Panc1 (cell line): Measurements from ENCODE around the gene TRAF3IP1. TPM values are rescaled to one million over a fixed set of nuclear protein-coding genes. Genes with fewer than 3 reads are reported as not detected.
"Not testable (repeated sequence)": the region's sequence is repeated elsewhere in the genome, so short reads cannot be mapped to it uniquely, and the experiment has no call there.

Experiments
- ATAC-seq: fragments of 200-7000 bp; cut with Tn5 transposase; 2 replicates; pipeline ENCODE4 v1.9.1; 2020; ENCODE audit warnings: mild to moderate bottlenecking, moderate library complexity
- BruUV-seq: library from RNA; stranded (reverse); fragments of 400-500 nt; replicated peaks from 2 replicates; lab custom pipeline; 2021; lab: Mats Ljungman, UMichigan
- CTCF ChIA-PET: fragments of 300-600 bp; sonication (Branson Sonifier 250); formaldehyde crosslinking; loops from one replicate; lab custom pipeline; 2022; ENCODE audit warnings: antibody characterized with exemption; lab: Charles Lee
- POLR2A ChIA-PET: fragments of 300-600 bp; sonication (Branson Sonifier 250); formaldehyde crosslinking; loops from one replicate; lab custom pipeline; 2022; ENCODE audit warnings: antibody characterized with exemption; lab: Charles Lee
- DNase-seq: peaks from one replicate; pipeline ENCODE4 v3.0.0-alpha.2; 2010; ENCODE audit warnings: low read depth, low spot score
- H3K27ac ChIP-seq: 2 replicates; pipeline ENCODE4 v1.5.1; 2011; ENCODE audit warnings: mild to moderate bottlenecking, low read length, inconsistent platforms
- H3K27me3 ChIP-seq: fragments of 200-500 bp; sonication (Bioruptor generic); 2 replicates; pipeline ENCODE4 v1.6.0; 2014; ENCODE audit warnings: low read length, inconsistent platforms; ENCODE audit not compliant: control insufficient read depth, insufficient read depth
- H3K36me3 ChIP-seq: fragments of 200-500 bp; sonication (Bioruptor generic); 2 replicates; pipeline ENCODE4 v1.5.1; 2014; ENCODE audit warnings: inconsistent platforms, mild to moderate bottlenecking, low read length, moderate library complexity; ENCODE audit not compliant: control insufficient read depth, insufficient read depth
- H3K4me1 ChIP-seq: 2 replicates; pipeline ENCODE4 v1.5.1; 2011; ENCODE audit warnings: inconsistent platforms, mild to moderate bottlenecking, low read length, moderate library complexity; ENCODE audit not compliant: control insufficient read depth, insufficient read depth
- H3K4me3 ChIP-seq, 2 experiments: 2 replicates each; pipeline ENCODE4 v1.5.1; 2011 to 2012; ENCODE audit warnings: low read depth in 2 of 2, low read length in 2 of 2, mild to moderate bottlenecking in 2 of 2, inconsistent platforms in 1 of 2, moderate library complexity in 1 of 2
- H3K9me3 ChIP-seq: fragments of 200-500 bp; sonication (Bioruptor generic); 2 replicates; pipeline ENCODE4 v1.5.1; 2014; ENCODE audit warnings: low read depth, mild to moderate bottlenecking, inconsistent platforms, low read length, moderate library complexity; ENCODE audit not compliant: control insufficient read depth, insufficient read depth
- CTCF ChIP-seq: fragments of 450-650 bp; IDR thresholded peaks from 2 replicates; pipeline ENCODE4 v1.5.1; 2017; ENCODE audit warnings: mild to moderate bottlenecking
- REST ChIP-seq, 2 experiments: IDR thresholded peaks; 2 replicates each; pipeline ENCODE4 v1.6.1; 2011 to 2012; ENCODE audit warnings: low read depth in 2 of 2, control low read depth in 1 of 2, low read length in 1 of 2, mild to moderate bottlenecking in 1 of 2, moderate library complexity in 1 of 2; ENCODE audit not compliant: insufficient read depth in 1 of 2
- SIN3A ChIP-seq: IDR thresholded peaks from 2 replicates; pipeline ENCODE4 v1.6.1; 2012; ENCODE audit warnings: low read depth, mild to moderate bottlenecking, low read length, moderate library complexity, borderline replicate concordance; ENCODE audit not compliant: insufficient read depth
- TCF7L2 ChIP-seq: IDR thresholded peaks from 2 replicates; pipeline ENCODE4 v1.6.1; 2011; ENCODE audit warnings: mild to moderate bottlenecking, low read depth, low read length, inconsistent platforms
- in situ Hi-C: cut with HindIII; loops from 2 replicates; pipeline ENCODE4 v1.10.0; 2016; ENCODE audit warnings: low sequenced_read_pairs, low pct_unique_long_range_greater_than_20kb
- intact Hi-C: fragments of 100-400 bp; cut with micrococcal nuclease; formaldehyde crosslinking; loops from one replicate; pipeline ENCODE4 v1.10.0; 2022; ENCODE audit not compliant: unreplicated experiment
- total RNA-seq: library from RNA; stranded (reverse); gene quantifications from one replicate; pipeline ENCODE4 v1.2.1, GENCODE V29; 2021; ENCODE audit not compliant: unreplicated experiment

The TRAF3IP1 gene
- total RNA-seq, 1 experiment from 2014 or later = 23.4 TPM

GRCh38 chr2:238442257-238442656 is 121.9 kb downstream of the TRAF3IP1 start:
- DNase-seq, intact Hi-C loops, ATAC-seq, H3K9me3 ChIP-seq, BruUV-seq, in situ Hi-C loops, H3K4me3 ChIP-seq, H3K27me3 ChIP-seq: not testable (repeated sequence)
- Histone ChIP-seq H3K4me1 (peaks cover 52% of the 10 kb centered on the region), H3K36me3 (peaks cover 15% of the 10 kb centered on the region), H3K27ac (peak overlapping the region; percentile 97)
- ChIA-PET POLR2A (interaction anchor here (0.6 kb wide), 1 partner anchor 200 kb away, joined by 19 read pairs; no protein-coding TSS in a partner anchor), CTCF (interaction anchor here (0.6 kb wide), 1 partner anchor 36 kb away, joined by 8 read pairs; no protein-coding TSS in a partner anchor)

- H3K4me3 ChIP-seq = no peak overlapping the region
- intact Hi-C loops = no loop called here
- no peak for TF ChIP-seq TCF7L2
- TF ChIP-seq CTCF = no peak
- peak overlapping the region; percentile 11; the same call in 1 of the 2 replicates for H3K27ac ChIP-seq
- H3K27me3 ChIP-seq = no peaks in the 10 kb centered on the region
- peaks cover 43% of the 10 kb centered on the region for H3K4me1 ChIP-seq
- ChIA-PET CTCF (no interaction called here), POLR2A (no interaction called here)
- BruUV-seq = no TSS peak
- peaks cover 19% of the 10 kb centered on the region for H3K36me3 ChIP-seq
- DNase-seq (no peak), ATAC-seq (no peak)
- in situ Hi-C loops = no loop called here
- no peaks in the 10 kb centered on the region for H3K9me3 ChIP-seq
Observed at GRCh38 chr2:238444242-238444641, 123.9 kb downstream of the TRAF3IP1 start.

GRCh38 chr2:238445409-238446190 is 125.3 kb downstream of the TRAF3IP1 start:
- Histone ChIP-seq H3K27ac (no peak overlapping the region; the same call in 1 of the 2 replicates), H3K4me1 (peaks cover 29% of the 10 kb centered on the region), H3K4me3 (no peak overlapping the region), H3K9me3 (no peaks in the 10 kb centered on the region), H3K27me3 (no peaks in the 10 kb centered on the region), H3K36me3 (peaks cover 18% of the 10 kb centered on the region)
- intact Hi-C loops (no loop called here), in situ Hi-C loops (no loop called here)
- ChIA-PET POLR2A (no interaction called here), CTCF (no interaction called here)
- ATAC-seq (no peak), DNase-seq (no peak)
- no TSS peak for BruUV-seq
- TF ChIP-seq REST (IDR thresholded peaks at IDR 0.05; ENCODE audit: insufficient read depth in 1 of 2, low read depth in 2 of 2, low read length in 1 of 2) (no peak), TCF7L2 (no peak), SIN3A (no peak)
